Skeletal muscle satellite cell (primary cell): Measurements from ENCODE around the gene CASZ1.

ENCODE experiments used
- H3K27me3 ChIP-seq: 2 replicates; pipeline ENCODE4 v1.7.0; 2013; ENCODE audit warnings: low read length; ENCODE audit not compliant: control insufficient read depth, insufficient read depth
- H3K36me3 ChIP-seq: 2 replicates; pipeline ENCODE4 v1.7.0; 2013; ENCODE audit warnings: mild to moderate bottlenecking, control low read depth, low read length; ENCODE audit not compliant: insufficient read depth
- H3K4me1 ChIP-seq: 2 replicates; pipeline ENCODE4 v1.7.0; 2013; ENCODE audit warnings: low read length; ENCODE audit not compliant: control insufficient read depth, insufficient read depth
- H3K4me2 ChIP-seq: 2 replicates; pipeline ENCODE4 v1.7.0; 2013; ENCODE audit warnings: mild to moderate bottlenecking, low read length
- H3K4me3 ChIP-seq: 2 replicates; pipeline ENCODE4 v1.7.0; 2013; ENCODE audit warnings: low read length
- H3K9ac ChIP-seq: 2 replicates; pipeline ENCODE4 v1.7.0; 2013; ENCODE audit warnings: mild to moderate bottlenecking, low read depth, low read length, moderate library complexity
- H3K9me3 ChIP-seq: replicated peaks from 2 replicates; pipeline ENCODE4 v1.7.0; 2013; ENCODE audit warnings: mild to moderate bottlenecking, control low read depth, low read length

CASZ1 gene

GRCh38 chr1:10833630-10834557, 37.4 kb upstream of the CASZ1 start:
- Histone ChIP-seq H3K4me2 (no peak overlapping the region), H3K4me3 (no peak overlapping the region), H3K4me1 (peaks cover 5% of the 10 kb centered on the region), H3K27me3 (peaks cover 49% of the 10 kb centered on the region), H3K9me3 (no peaks in the 10 kb centered on the region), H3K36me3 (no peaks in the 10 kb centered on the region), H3K9ac (no peak overlapping the region)

- Histone ChIP-seq H3K4me1 (peaks cover 5% of the 10 kb centered on the region), H3K27me3 (peaks cover 53% of the 10 kb centered on the region), H3K36me3 (no peaks in the 10 kb centered on the region), H3K4me2 (no peak overlapping the region), H3K9me3 (no peaks in the 10 kb centered on the region), H3K9ac (no peak overlapping the region), H3K4me3 (no peak overlapping the region)
Observed at GRCh38 chr1:10832703-10833102, 36.3 kb upstream of the CASZ1 start.

GRCh38 chr1:10830961-10831668, 34.7 kb upstream of the CASZ1 start:
- H3K4me1 ChIP-seq = peaks cover 5% of the 10 kb centered on the region
- no peak overlapping the region for H3K4me3 ChIP-seq
- no peak overlapping the region for H3K4me2 ChIP-seq
- peaks cover 59% of the 10 kb centered on the region for H3K27me3 ChIP-seq
- no peaks in the 10 kb centered on the region for H3K9me3 ChIP-seq
- no peak overlapping the region for H3K9ac ChIP-seq
- no peaks in the 10 kb centered on the region for H3K36me3 ChIP-seq

GRCh38 chr1:10829965-10830515, 33.6 kb upstream of the CASZ1 start:
- Histone ChIP-seq H3K36me3 (no peaks in the 10 kb centered on the region), H3K4me3 (no peak overlapping the region), H3K27me3 (peaks cover 54% of the 10 kb centered on the region), H3K9me3 (no peaks in the 10 kb centered on the region), H3K4me1 (peaks cover 6% of the 10 kb centered on the region), H3K4me2 (no peak overlapping the region), H3K9ac (no peak overlapping the region)

- H3K4me1 ChIP-seq = peaks cover 11% of the 10 kb centered on the region
- no peaks in the 10 kb centered on the region for H3K36me3 ChIP-seq
- no peak overlapping the region for H3K9ac ChIP-seq
- peaks cover 47% of the 10 kb centered on the region for H3K27me3 ChIP-seq
- H3K9me3 ChIP-seq = no peaks in the 10 kb centered on the region
- no peak overlapping the region for H3K4me3 ChIP-seq
- no peak overlapping the region for H3K4me2 ChIP-seq
Observed at GRCh38 chr1:10829067-10829818, 32.8 kb upstream of the CASZ1 start.

GRCh38 chr1:10827377-10828333, 31.2 kb upstream of the CASZ1 start:
- no peak overlapping the region for H3K4me3 ChIP-seq
- H3K4me2 ChIP-seq = no peak overlapping the region
- peaks cover 54% of the 10 kb centered on the region for H3K27me3 ChIP-seq
- no peaks in the 10 kb centered on the region for H3K9me3 ChIP-seq
- no peaks in the 10 kb centered on the region for H3K36me3 ChIP-seq
- no peak overlapping the region for H3K9ac ChIP-seq
- peaks cover 11% of the 10 kb centered on the region for H3K4me1 ChIP-seq

- peaks cover 57% of the 10 kb centered on the region for H3K27me3 ChIP-seq
- H3K4me2 ChIP-seq = no peak overlapping the region
- no peaks in the 10 kb centered on the region for H3K9me3 ChIP-seq
- H3K9ac ChIP-seq = no peak overlapping the region
- no peaks in the 10 kb centered on the region for H3K36me3 ChIP-seq
- peaks cover 6% of the 10 kb centered on the region for H3K4me1 ChIP-seq
- H3K4me3 ChIP-seq = no peak overlapping the region
Observed at GRCh38 chr1:10825592-10825991, 29.1 kb upstream of the CASZ1 start.

GRCh38 chr1:10824821-10825540, 28.5 kb upstream of the CASZ1 start:
- Histone ChIP-seq H3K9me3 (no peaks in the 10 kb centered on the region), H3K4me3 (no peak overlapping the region), H3K4me1 (peaks cover 6% of the 10 kb centered on the region), H3K27me3 (peaks cover 54% of the 10 kb centered on the region), H3K9ac (no peak overlapping the region), H3K36me3 (no peaks in the 10 kb centered on the region), H3K4me2 (peak overlapping the region; percentile 41)

GRCh38 chr1:10823000-10823401, 26.6 kb upstream of the CASZ1 start:
- H3K36me3 ChIP-seq = no peaks in the 10 kb centered on the region
- H3K9ac ChIP-seq = no peak overlapping the region
- no peaks in the 10 kb centered on the region for H3K9me3 ChIP-seq
- no peak overlapping the region for H3K4me2 ChIP-seq
- H3K4me3 ChIP-seq = no peak overlapping the region
- peaks cover 42% of the 10 kb centered on the region for H3K27me3 ChIP-seq
- H3K4me1 ChIP-seq = peaks cover 6% of the 10 kb centered on the region

- Histone ChIP-seq H3K4me3 (no peak overlapping the region), H3K9me3 (no peaks in the 10 kb centered on the region), H3K4me1 (peaks cover 6% of the 10 kb centered on the region), H3K36me3 (no peaks in the 10 kb centered on the region), H3K27me3 (peaks cover 32% of the 10 kb centered on the region), H3K4me2 (no peak overlapping the region), H3K9ac (no peak overlapping the region)
Observed at GRCh38 chr1:10821388-10821787, 24.9 kb upstream of the CASZ1 start.
